Measurements from ENCODE around the gene PIK3R1.
A peak's percentile ranks its signal among the peaks of the same experiment; 100 is the strongest.

The PIK3R1 gene

DNA sequence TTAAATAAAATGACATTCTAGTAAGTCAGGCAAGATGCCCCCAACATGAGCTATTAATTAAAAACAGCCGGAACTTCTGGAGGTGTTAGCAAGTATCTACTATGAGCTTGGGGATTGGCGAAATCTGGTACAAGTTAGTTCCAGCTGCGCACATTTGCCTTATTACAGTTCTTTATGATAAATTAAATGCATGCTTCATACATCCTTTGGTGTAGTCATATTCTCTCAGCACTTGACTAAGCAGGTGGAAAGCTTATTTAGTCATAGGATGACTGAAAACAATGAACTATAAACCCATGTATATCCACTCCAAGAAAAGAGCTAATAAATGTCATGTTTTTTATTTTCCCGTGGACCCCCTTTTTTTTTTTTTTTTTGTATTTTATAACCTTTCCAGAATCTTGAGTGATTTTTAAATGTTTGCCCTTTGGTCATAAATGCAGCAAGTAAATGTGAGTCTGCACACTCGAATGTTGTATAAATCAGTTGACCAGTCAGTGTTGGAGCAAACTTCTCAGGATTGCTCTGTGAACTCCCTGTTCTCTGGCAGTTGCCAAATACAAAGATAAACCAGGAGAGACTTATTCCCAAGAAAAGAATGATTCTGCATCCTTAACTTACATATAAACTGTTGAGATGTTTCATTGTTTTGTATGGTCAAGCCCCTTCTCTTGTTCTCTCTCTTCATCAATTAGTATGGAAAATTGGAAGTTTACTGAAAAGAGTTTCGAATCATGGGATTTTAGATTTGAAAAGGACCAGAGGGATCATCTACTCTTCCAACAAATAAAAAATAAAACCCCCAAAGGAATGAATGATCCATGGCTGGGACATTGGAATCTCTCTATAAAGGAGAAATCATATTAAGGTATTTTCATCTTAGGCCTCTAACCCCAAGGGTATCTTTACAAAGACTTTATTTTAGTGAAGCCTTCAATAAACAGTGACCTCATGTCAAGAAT is 38.3 kb downstream of the PIK3R1 start:
- Histone ChIP-seq H3K9me3 (ENCODE audit: control insufficient read depth in 5 of 5, low read length in 5 of 5) (no peaks in the 10 kb centered on the region), H3K9ac (ENCODE audit: low read length in 5 of 5) (peak overlapping the region in 4 of 5 donors; percentile 16 to 75 (median 47)), H3K4me1 (ENCODE audit: control insufficient read depth in 5 of 5, insufficient read depth in 5 of 5, low read length in 5 of 5) (peaks cover 5 to 95% (median 89%) of the 10 kb centered on the region in 5 donors), H3K27ac (ENCODE audit: low read depth, low read length) (peak overlapping the region; percentile 89), H3K36me3 (ENCODE audit: control insufficient read depth in 5 of 5, insufficient read depth in 5 of 5, low read length in 5 of 5) (no peaks in the 10 kb centered on the region), H3K4me3 (ENCODE audit: low read depth in 1 of 5, low read length in 5 of 5) (peak overlapping the region in 2 of 5 donors; percentile 13 to 22), H3K27me3 (ENCODE audit: control insufficient read depth in 5 of 5, insufficient read depth in 4 of 5, low read length in 5 of 5) (no peaks in the 10 kb centered on the region)

DNA sequence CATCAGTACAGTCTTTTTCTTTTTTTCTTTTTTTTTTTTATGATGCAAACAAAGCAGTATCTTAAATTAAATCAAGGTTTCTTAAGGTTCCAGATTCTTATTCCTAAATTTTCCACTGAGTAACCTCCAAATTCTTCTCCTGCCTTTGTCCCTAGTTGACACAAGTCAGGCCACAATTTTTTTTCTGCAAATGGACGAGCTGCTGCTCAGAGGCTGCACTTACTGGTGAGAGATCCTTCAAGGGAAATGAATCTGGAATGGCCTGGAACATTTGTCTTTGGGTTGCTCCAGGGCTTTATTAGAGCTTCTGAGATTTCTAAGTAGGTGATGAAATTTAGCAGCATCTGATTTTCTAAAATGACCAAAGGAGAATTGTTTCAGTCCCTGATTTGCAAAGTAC is 39.3 kb downstream of the PIK3R1 start:
- H3K36me3 ChIP-seq (ENCODE audit: control insufficient read depth in 5 of 5, insufficient read depth in 5 of 5, low read length in 5 of 5), result no peaks in the 10 kb centered on the region
- H3K4me3 ChIP-seq (ENCODE audit: low read depth in 1 of 5, low read length in 5 of 5), result no peak overlapping the region
- H3K4me1 ChIP-seq (ENCODE audit: control insufficient read depth in 5 of 5, insufficient read depth in 5 of 5, low read length in 5 of 5), result peaks cover 5 to 88% (median 86%) of the 10 kb centered on the region in 5 donors
- H3K9ac ChIP-seq (ENCODE audit: low read length in 5 of 5), result no peak overlapping the region
- peak overlapping the region; percentile 89 for H3K27ac ChIP-seq (ENCODE audit: low read depth, low read length)
- no peaks in the 10 kb centered on the region for H3K9me3 ChIP-seq (ENCODE audit: control insufficient read depth in 5 of 5, low read length in 5 of 5)
- no peaks in the 10 kb centered on the region for H3K27me3 ChIP-seq (ENCODE audit: control insufficient read depth in 5 of 5, insufficient read depth in 4 of 5, low read length in 5 of 5)

DNA sequence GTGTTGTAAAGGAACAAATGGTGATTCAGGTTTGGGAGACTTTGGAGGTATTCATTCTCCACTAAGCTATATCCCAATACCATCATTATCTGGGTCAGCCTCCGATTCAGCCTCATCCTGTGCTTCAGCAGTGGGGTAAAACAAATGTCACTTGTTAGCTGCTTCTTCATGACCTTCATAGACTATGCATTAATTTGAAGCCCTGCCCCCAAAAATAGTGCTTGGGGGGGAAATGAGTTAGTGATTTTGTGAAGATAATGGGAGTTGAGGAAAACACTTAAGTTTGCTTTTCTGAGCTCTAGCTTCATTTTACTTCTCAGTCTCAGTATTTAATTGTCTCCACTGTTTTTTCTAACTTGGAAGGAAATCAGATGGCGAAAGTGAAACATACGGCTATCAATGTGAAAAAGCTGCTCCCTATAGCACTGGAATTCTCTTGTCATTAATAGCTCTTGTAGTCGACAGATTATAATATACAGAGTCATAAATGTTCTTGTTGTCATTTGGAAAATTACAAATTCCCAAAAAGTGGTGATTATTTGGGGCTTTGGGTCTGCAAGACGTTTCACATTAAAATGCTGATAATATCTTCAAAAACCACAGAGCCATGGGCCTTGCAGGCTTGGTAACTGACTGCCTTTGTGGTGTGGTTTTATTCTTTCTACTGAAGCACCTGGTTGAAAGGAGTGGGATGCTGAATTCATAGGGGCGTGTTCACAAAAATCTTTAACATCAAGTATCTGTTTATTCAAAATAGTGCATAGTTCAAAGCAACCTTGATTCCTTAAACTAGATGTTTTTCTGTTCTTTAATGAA is 40.0 kb downstream of the PIK3R1 start:
- Histone ChIP-seq H3K4me3 (ENCODE audit: low read depth in 1 of 5, low read length in 5 of 5) (no peak overlapping the region), H3K4me1 (ENCODE audit: control insufficient read depth in 5 of 5, insufficient read depth in 5 of 5, low read length in 5 of 5) (peaks cover 7 to 85% (median 81%) of the 10 kb centered on the region in 5 donors), H3K27ac (ENCODE audit: low read depth, low read length) (peak overlapping the region; percentile 89), H3K27me3 (ENCODE audit: control insufficient read depth in 5 of 5, insufficient read depth in 4 of 5, low read length in 5 of 5) (no peaks in the 10 kb centered on the region), H3K9ac (ENCODE audit: low read length in 5 of 5) (peak overlapping the region in 2 of 5 donors; percentile 25 to 38), H3K36me3 (ENCODE audit: control insufficient read depth in 5 of 5, insufficient read depth in 5 of 5, low read length in 5 of 5) (no peaks in the 10 kb centered on the region), H3K9me3 (ENCODE audit: control insufficient read depth in 5 of 5, low read length in 5 of 5) (no peaks in the 10 kb centered on the region)

DNA sequence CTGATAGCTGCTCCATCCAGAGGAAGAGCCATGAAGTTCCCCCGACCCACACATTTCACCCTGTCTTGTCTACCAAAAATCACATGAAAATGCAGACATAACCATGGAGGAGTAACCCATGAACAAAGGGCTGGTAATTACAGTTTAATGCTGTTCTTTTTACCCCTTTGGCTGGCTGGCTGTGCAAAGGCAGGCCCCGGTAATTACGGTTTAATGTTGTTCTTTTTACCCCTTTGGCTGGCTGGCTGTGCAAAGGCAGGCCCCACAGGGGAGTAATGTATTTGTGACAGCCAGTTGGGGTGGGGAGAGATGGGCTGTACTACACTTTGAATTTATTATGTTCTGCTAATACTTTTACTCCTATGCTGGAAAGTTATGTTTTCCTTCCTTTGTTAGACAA is 41.7 kb downstream of the PIK3R1 start:
- no peaks in the 10 kb centered on the region for H3K27me3 ChIP-seq (ENCODE audit: control insufficient read depth in 5 of 5, insufficient read depth in 4 of 5, low read length in 5 of 5)
- H3K27ac ChIP-seq (ENCODE audit: low read depth, low read length), result peak overlapping the region; percentile 89
- peak overlapping the region in 1 of 5 donors; percentile 19 for H3K9ac ChIP-seq (ENCODE audit: low read length in 5 of 5)
- no peaks in the 10 kb centered on the region for H3K36me3 ChIP-seq (ENCODE audit: control insufficient read depth in 5 of 5, insufficient read depth in 5 of 5, low read length in 5 of 5)
- no peaks in the 10 kb centered on the region for H3K9me3 ChIP-seq (ENCODE audit: control insufficient read depth in 5 of 5, low read length in 5 of 5)
- peaks cover 9 to 83% (median 77%) of the 10 kb centered on the region in 5 donors for H3K4me1 ChIP-seq (ENCODE audit: control insufficient read depth in 5 of 5, insufficient read depth in 5 of 5, low read length in 5 of 5)
- no peak overlapping the region for H3K4me3 ChIP-seq (ENCODE audit: low read depth in 1 of 5, low read length in 5 of 5)

DNA sequence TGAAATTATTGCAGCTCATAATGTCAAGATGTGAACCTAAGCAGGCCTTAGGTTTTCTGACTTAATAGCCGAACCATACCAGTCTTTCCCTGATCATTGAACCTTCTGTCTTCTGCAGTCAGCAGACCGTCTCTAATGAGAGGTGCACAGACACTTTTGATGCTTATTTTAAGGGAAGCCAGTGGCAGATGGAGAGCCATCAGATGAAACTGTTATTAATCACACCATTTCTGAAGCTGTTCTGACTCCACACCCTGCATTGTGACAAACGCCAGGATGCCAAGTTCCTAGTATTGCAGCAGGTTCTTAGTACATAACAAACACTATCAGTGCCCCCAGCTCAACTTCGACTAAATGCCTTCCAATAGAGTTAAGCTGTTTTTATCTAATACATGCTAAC is 43.0 kb downstream of the PIK3R1 start:
- H3K4me1 ChIP-seq (ENCODE audit: control insufficient read depth in 5 of 5, insufficient read depth in 5 of 5, low read length in 5 of 5), result peaks cover 6 to 77% (median 69%) of the 10 kb centered on the region in 5 donors
- H3K9ac ChIP-seq (ENCODE audit: low read length in 5 of 5), result peak overlapping the region in 1 of 5 donors; percentile 5
- H3K36me3 ChIP-seq (ENCODE audit: control insufficient read depth in 5 of 5, insufficient read depth in 5 of 5, low read length in 5 of 5), result no peaks in the 10 kb centered on the region
- no peak overlapping the region for H3K4me3 ChIP-seq (ENCODE audit: low read depth in 1 of 5, low read length in 5 of 5)
- no peaks in the 10 kb centered on the region for H3K27me3 ChIP-seq (ENCODE audit: control insufficient read depth in 5 of 5, insufficient read depth in 4 of 5, low read length in 5 of 5)
- H3K9me3 ChIP-seq (ENCODE audit: control insufficient read depth in 5 of 5, low read length in 5 of 5), result no peaks in the 10 kb centered on the region
- H3K27ac ChIP-seq (ENCODE audit: low read depth, low read length), result peak overlapping the region; percentile 89

DNA sequence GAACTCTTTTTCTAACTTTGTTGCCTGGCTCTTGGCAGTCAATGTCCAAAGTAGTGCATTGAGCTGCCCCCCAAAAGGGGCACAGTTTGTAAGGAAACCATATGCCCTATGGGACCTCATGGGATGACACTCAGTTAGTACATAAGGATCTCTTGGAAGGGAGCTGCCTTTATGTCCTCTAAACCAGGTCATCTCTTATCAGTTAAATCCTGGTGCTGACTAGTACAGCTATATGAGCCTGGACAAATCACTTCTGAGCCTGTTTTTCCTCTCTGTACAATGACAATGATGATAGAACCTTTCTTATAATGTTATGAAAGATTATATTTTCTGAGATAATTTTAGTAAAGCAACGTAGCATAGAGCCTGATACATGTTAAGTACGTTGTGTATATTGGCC is 44.1 kb downstream of the PIK3R1 start:
- Histone ChIP-seq H3K4me3 (ENCODE audit: low read depth in 1 of 5, low read length in 5 of 5) (no peak overlapping the region), H3K36me3 (ENCODE audit: control insufficient read depth in 5 of 5, insufficient read depth in 5 of 5, low read length in 5 of 5) (no peaks in the 10 kb centered on the region), H3K9me3 (ENCODE audit: control insufficient read depth in 5 of 5, low read length in 5 of 5) (no peaks in the 10 kb centered on the region), H3K27me3 (ENCODE audit: control insufficient read depth in 5 of 5, insufficient read depth in 4 of 5, low read length in 5 of 5) (no peaks in the 10 kb centered on the region), H3K4me1 (ENCODE audit: control insufficient read depth in 5 of 5, insufficient read depth in 5 of 5, low read length in 5 of 5) (peaks cover 4 to 77% (median 70%) of the 10 kb centered on the region in 5 donors), H3K9ac (ENCODE audit: low read length in 5 of 5) (no peak overlapping the region), H3K27ac (ENCODE audit: low read depth, low read length) (peak overlapping the region; percentile 89)

DNA sequence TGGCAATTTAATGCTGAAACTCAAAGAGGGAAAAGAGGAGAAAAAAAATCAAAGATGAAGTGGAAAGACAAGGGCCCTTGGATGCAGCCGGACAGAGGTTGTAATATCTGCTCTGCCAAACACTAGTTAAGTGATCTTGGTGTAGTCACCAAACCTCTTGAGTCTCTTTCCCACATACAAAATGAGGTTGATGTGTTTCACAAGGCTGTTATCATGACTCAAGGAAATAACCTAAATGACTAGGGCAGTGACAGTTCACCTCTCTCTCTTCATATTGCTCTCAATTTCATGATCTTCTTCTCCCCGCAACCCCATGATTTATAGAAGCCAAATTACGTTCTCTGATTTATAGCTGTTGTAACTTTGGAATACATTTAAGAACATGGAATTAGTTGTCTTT is 44.9 kb downstream of the PIK3R1 start:
- Histone ChIP-seq H3K4me3 (ENCODE audit: low read depth in 1 of 5, low read length in 5 of 5) (no peak overlapping the region), H3K27me3 (ENCODE audit: control insufficient read depth in 5 of 5, insufficient read depth in 4 of 5, low read length in 5 of 5) (no peaks in the 10 kb centered on the region), H3K36me3 (ENCODE audit: control insufficient read depth in 5 of 5, insufficient read depth in 5 of 5, low read length in 5 of 5) (no peaks in the 10 kb centered on the region), H3K9me3 (ENCODE audit: control insufficient read depth in 5 of 5, low read length in 5 of 5) (no peaks in the 10 kb centered on the region), H3K9ac (ENCODE audit: low read length in 5 of 5) (no peak overlapping the region), H3K4me1 (ENCODE audit: control insufficient read depth in 5 of 5, insufficient read depth in 5 of 5, low read length in 5 of 5) (peaks cover 8 to 77% (median 70%) of the 10 kb centered on the region in 5 donors), H3K27ac (ENCODE audit: low read depth, low read length) (peak overlapping the region; percentile 88)

DNA sequence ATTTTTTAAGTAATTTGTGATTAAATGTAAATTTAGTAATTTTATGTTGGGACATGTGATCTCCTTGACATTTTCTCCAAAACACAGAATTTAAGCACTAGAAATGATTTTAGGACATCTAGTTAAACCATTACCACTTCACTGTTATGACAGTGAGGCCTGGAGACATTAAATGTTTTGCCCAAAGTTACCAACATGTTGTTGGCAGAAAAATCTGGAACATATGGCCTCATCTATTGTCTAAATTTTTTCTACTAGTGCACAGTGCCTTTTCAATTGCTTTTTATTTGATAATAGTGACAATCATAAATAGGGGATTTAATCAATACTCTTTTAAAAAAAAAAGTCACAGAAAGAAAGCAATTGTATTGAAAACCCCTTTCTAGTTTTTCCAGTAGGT is 45.6 kb downstream of the PIK3R1 start:
- peak overlapping the region; percentile 88 for H3K27ac ChIP-seq (ENCODE audit: low read depth, low read length)
- H3K9me3 ChIP-seq (ENCODE audit: control insufficient read depth in 5 of 5, low read length in 5 of 5), result no peaks in the 10 kb centered on the region
- peaks cover 8 to 79% (median 71%) of the 10 kb centered on the region in 5 donors for H3K4me1 ChIP-seq (ENCODE audit: control insufficient read depth in 5 of 5, insufficient read depth in 5 of 5, low read length in 5 of 5)
- no peaks in the 10 kb centered on the region for H3K36me3 ChIP-seq (ENCODE audit: control insufficient read depth in 5 of 5, insufficient read depth in 5 of 5, low read length in 5 of 5)
- H3K27me3 ChIP-seq (ENCODE audit: control insufficient read depth in 5 of 5, insufficient read depth in 4 of 5, low read length in 5 of 5), result no peaks in the 10 kb centered on the region
- H3K4me3 ChIP-seq (ENCODE audit: low read depth in 1 of 5, low read length in 5 of 5), result no peak overlapping the region
- peak overlapping the region in 1 of 5 donors; percentile 57 for H3K9ac ChIP-seq (ENCODE audit: low read length in 5 of 5)

DNA sequence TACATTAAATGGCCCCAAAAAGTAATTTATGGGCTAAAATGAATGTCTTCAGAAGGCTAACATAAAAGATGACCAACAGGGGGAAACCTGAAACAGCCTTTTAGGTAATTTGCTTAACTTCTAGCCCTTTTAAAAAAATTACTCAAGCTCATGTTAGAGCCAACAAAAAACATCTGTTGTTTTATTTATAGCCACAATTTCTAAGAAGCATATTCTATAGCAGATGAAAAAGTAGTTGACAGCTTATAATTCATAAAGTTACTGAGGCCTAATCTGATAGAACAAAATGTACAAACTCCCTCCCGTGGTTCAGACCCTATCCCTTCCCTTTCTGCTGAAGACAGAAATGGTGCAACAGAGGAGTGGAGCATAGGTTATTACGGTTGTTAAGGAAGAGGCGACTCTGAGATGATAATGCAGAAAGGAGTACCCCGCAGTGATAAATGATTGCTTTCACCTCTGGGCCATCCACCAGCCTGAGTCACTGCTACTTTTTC is 46.1 kb downstream of the PIK3R1 start:
- no peak overlapping the region for H3K4me3 ChIP-seq (ENCODE audit: low read depth in 1 of 5, low read length in 5 of 5)
- peak overlapping the region in 2 of 5 donors; percentile 43 to 57 for H3K9ac ChIP-seq (ENCODE audit: low read length in 5 of 5)
- H3K27ac ChIP-seq (ENCODE audit: low read depth, low read length), result peak overlapping the region; percentile 88
- no peaks in the 10 kb centered on the region for H3K36me3 ChIP-seq (ENCODE audit: control insufficient read depth in 5 of 5, insufficient read depth in 5 of 5, low read length in 5 of 5)
- no peaks in the 10 kb centered on the region for H3K27me3 ChIP-seq (ENCODE audit: control insufficient read depth in 5 of 5, insufficient read depth in 4 of 5, low read length in 5 of 5)
- no peaks in the 10 kb centered on the region for H3K9me3 ChIP-seq (ENCODE audit: control insufficient read depth in 5 of 5, low read length in 5 of 5)
- peaks cover 8 to 80% (median 75%) of the 10 kb centered on the region in 5 donors for H3K4me1 ChIP-seq (ENCODE audit: control insufficient read depth in 5 of 5, insufficient read depth in 5 of 5, low read length in 5 of 5)
